NOMO-1 treated with DMSO at 0.1 percent for 48 hours (cell line): Measurements from ENCODE around the gene PIEZO2.

ENCODE experiments used
- DNase-seq: peaks from one replicate; lab custom pipeline; 2025; ENCODE audit not compliant: unreplicated experiment; lab: John Stamatoyannopoulos, UW

PIEZO2 gene

DNA sequence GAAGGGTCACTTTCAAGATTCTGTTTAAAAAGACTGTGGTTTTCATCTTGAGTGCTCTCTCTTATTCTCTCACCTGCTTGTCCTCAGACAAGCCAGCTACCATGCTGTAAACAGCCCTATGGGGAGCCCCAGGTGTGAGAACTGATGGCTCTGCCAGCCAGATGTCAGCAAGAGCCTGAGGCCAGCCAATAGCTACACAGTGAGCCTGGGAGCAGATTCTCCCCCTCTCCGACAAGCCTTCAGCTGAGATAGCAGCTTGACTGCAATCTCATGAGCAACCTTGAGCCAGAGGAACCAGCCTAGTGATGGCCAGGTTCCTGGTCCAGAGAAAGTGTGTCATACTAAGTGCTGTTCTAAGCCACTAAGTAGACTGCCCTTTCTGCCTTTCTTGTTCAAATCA is 351.5 kb downstream of the PIEZO2 start:
- DNase-seq = no peak

DNA sequence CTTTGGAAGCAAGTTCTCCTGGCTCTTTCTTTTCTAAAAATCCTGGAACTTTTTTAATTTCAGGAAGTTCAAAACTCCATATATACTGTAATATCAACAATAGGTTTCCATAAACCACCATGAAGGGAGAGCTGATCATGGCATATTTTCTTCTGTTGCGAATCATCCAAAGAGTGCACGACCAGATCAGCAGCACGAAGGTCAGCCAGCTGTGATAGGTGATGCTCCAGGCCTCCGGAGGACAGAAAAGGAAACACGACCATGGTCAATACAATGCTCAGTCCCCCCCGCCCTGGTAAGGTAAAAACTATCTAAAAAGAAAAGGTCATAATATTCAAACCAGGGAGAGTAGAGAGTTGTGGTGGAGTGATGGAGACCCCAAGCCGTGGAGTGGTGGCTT is 354.6 kb downstream of the PIEZO2 start:
- no peak for DNase-seq

- DNase-seq = no peak
Observed at GRCh38 chr18:10793730-10794370, 355.5 kb downstream of the PIEZO2 start.

DNA sequence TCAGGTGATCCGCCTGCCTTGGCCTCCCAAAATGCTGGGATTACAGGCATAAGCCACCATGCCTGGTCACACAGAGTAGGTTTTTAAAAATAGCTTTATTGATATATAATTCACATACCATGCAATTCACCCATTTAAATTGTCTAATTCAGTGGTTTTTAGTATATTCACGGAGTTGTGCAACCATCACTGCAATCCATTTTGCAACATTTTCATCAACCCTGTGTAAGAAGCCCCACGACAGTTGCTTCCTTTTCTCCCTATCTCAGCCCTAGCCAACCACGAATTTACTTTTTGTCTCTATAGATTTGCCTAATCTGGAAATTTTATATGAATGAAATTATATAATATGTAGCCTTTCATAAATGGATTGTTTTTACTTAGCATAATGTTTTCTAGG is 357.2 kb downstream of the PIEZO2 start:
- peak; percentile 89 for DNase-seq

DNA sequence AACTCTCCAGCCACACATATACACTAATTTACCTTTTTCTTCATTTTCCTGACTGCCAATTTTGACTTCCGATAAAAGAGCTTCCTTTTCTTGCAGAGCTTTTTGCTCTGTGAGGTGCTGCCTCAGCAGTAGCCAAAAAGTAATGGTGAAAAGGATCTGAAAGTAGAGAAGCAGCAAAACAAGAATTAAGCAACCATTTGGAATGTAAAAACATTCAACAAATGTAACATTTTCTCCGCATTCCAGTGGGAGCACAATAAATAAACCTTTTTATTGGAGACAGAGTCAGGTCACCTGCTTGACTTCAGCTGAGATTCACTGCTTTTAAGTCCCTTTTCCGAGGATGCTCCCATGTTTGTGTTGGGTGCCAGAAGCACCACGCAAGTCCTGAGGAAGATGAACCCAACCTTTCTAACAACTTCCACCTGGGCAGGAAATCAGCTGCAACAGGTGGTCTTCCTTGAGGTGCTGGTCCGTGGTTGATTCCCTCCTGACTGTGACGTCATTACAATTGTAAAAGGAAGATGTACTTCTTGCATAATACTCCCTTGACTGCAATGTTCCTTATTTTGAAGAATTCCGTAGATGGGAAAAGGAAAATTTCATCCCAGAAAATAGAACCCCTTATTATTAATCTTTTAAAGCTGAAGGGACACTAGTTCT is 358.1 kb downstream of the PIEZO2 start:
- DNase-seq = peak; percentile 52

GRCh38 chr18:10789180-10789579 is 360.2 kb downstream of the PIEZO2 start:
- DNase-seq = peak; percentile 15

DNA sequence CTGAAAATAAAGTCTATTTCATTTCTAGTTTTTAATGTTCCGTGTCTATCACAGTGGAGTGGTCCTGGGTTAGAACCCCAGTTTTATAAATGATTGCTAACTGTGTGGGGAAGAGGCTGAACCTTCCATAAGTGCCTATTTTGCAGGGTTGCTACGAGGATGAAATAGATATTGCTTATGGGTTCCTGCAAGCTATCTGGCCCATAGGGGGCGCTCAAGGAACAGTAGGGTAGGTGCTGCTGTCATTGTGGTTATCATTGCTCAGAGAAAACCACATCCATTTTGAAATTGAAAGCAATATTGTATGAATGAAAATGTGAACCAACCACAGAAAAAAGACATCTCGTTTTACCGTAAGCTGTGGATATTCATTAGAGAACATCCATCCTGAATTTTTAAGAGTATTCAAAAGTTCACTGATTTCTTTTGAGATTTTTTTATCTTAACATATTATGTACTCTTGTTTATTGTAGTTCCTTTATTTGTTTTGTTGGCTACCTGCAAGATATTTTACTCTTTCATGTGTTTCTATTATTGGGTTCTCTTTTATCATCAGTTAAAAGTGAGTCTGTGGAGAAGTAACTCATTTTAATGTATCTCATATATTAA is 362.0 kb downstream of the PIEZO2 start:
- DNase-seq = peak; percentile 86

- no peak for DNase-seq
Observed at GRCh38 chr18:10785798-10786197, 363.6 kb downstream of the PIEZO2 start.

GRCh38 chr18:10784596-10785202 is 364.7 kb downstream of the PIEZO2 start:
- DNase-seq = no peak

DNA sequence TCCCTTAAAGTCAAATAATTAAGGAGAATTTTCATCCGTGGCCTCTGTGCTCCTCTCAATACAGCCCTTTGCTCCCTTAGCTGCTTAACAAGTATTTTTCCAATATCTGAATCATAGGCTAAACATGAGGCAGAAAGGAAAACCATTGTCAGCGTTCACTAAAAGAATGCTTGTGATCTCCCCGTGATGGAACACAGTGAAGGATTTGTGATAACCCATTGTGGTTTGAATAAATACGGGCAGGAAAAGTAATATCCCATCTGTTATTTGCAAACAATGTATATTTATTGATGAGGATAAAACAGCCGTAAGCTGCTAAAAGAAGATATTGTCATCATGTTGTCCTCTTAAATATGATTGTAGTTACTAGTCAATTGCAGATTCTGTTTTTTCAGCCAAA is 365.4 kb downstream of the PIEZO2 start:
- no peak for DNase-seq

GRCh38 chr18:10776493-10776892 is 372.9 kb downstream of the PIEZO2 start:
- DNase-seq = no peak

- peak; percentile 46 for DNase-seq
Observed at GRCh38 chr18:10775026-10775425, 374.3 kb downstream of the PIEZO2 start.

DNA sequence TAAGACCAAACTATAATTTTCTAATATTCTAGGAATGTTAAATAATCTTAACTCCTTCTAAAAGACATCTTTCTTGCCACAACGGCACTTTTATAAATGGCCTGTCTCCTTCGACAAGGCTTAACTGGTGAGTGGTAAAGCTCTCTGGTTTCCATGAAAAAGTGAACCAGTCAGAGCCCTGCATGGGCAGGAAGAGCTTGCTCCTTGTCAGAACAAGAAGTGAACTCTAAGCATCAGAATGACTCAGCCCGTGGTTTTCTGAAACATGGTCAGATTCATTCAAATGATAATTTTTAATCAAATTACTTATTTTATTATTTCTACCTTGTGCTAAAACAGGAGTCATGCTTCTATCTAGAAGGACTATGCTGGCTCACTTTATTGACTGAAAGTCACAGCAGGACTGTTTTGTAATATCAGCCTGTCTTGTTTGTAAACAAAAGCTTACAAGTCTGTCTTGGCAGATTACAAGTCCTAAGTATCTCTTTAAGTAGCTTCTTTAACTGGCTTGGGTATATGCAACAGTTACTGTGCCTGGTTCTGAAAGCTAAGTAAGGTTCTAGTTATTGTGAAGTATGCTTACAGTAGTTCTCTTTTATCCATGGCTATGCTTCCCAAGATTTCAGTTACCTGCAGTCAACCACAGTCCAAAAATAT is 378.2 kb downstream of the PIEZO2 start:
- DNase-seq = no peak

GRCh38 chr18:10770264-10770663 is 379.1 kb downstream of the PIEZO2 start:
- DNase-seq = no peak

DNA sequence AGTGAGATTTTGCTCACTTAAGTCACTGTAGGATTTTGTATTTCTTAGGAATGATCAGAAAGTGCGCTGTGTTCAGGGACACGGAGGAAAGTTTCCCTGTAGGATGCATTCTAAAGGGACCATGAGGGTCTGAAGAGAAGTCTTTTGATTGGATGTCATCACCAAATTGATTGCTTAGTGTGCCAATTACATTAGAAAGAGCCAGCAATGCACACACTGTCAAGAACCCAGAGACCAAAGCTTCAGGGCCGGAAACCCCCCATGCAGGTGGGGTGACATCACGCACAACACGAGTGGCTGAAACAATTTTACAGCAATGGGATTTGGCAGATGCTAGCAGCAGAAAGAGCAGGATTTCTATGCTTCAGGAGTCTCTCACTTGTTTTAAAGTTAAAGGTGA is 381.1 kb downstream of the PIEZO2 start:
- DNase-seq = no peak

DNA sequence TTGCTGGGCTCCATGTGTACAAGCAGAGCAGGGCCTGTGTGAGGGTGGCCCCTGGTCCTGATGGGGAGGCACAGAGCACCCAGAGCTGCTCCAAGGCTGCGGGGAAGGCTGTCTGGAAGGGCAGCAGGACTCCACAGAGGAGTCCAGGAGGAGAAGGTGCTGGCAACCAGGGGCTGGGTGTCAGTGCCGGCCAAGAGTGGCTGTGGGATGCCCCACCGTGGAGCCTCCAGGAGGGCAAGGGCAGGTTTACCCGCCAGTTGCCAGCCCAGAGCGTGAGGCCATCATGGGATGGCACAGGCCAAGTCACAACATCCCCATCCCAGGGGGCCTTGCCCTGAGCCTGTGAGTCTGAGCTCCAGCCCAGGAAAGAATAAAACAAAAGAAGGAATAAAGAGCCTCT is 381.7 kb downstream of the PIEZO2 start:
- DNase-seq = no peak

- DNase-seq = no peak
Observed at GRCh38 chr18:10760986-10761385, 388.4 kb downstream of the PIEZO2 start.

- DNase-seq = no peak
Observed at GRCh38 chr18:10759241-10759640, 390.1 kb downstream of the PIEZO2 start.

DNA sequence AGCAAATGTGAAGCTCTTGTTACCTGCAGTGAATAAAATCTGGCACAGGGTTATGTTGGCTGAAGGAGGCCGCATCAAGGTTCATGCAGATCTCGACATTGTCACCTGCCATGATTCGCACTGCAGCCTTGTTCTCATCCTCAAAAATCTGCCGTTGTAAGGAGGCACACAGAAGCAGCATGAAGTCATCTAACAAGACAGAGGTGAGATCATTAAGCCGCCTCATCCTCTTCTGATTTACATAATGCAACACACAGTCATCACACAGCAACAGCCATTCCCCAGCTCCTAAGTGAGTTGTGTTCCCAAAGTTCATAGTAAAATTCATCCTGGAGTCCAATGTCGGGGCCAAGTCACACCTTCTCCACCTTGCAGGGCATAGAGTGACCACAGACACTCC is 391.4 kb downstream of the PIEZO2 start:
- no peak for DNase-seq

DNA sequence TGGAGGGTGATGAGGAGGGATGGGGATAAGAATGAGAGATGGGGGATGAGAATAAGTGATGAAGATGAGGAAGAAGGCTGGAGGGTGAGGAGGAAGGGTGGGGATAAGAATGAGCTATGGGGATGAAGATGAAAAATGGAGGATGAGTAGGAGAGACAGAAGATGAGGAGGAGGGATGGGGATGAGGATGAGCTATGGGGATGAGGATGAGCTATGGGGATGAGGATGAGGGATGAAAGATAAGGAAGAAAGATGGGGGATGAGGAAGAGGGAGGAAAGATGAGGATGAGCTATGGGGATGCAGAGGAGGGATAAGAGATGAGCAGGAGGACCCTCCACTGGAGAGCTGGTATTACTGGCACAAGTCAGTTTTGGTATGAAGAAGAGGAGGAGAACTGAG is 392.0 kb downstream of the PIEZO2 start:
- DNase-seq = no peak

DNA sequence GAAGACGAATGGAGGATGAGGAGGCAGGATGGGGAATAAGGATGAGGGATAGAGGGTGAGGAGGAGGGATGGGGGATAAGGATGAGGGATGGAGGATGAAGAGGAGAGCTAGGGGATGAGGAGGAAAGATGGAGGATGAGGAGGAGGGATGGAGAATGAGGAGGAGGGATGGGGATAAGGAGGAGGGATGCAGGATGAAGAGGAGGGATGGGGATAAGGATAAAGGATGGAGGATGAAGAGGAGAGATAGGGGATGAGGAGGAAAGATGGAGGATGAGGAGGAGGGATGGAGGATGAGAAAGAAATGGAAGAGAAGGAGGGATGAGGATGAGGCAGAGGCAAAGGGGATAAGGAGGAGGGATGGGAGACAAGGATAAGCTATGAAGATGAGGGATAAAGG is 393.5 kb downstream of the PIEZO2 start:
- DNase-seq = no peak

DNA sequence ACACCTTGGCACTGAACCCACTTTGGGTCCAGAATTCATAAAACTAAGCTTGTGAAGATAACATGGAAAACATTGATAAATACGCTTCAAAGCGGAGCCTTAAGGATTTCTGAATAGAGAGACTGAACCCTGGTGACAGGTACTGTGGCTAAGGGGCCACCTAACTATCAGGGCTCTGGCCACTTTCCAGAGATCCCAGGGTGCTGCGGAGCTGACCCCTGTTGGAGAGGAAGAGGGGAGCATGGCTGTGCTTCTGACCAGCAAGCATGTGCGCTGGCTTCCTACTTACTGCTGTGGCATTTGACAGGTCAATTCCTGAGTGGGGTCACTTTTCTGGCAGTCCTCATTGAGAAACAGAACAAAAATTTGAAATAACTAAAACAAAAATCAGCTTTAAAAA is 395.2 kb downstream of the PIEZO2 start:
- no peak for DNase-seq
